ENCODE data around the gene HOXC5. TPM values are rescaled to one million over a fixed set of nuclear protein-coding genes. Genes with fewer than 3 reads are reported as not detected.

The HOXC5 gene
- polyA plus RNA-seq, 2 of the 4 experiments (the other 2 are of a cell fraction) = 0.41 to 0.98 TPM

DNA sequence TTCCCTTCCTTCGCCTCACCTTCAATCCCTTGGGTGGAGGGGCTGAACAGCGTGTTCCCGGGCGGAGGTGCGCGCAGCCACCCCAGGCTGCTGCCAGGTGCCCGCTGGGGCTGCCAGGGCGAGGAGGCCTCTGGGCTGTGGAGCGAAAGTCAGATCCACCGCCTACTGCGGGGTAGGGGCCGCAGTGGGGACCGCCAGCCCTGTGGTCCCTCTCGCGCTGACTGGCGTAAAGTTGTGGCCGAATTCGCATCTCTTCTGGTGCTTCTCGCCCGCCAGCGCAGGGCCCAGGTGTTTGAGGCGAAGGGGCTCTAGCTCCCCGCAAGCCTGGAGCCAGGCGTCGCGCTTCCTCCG, 13.9 kb downstream of the HOXC5 start:
- Histone ChIP-seq H3K4me1 (no peaks in the 10 kb centered on the region), H3K4me2 (no peak overlapping the region), H3K27ac (no peak overlapping the region), H3K9me3 (no peaks in the 10 kb centered on the region), H3K4me3 (no peak overlapping the region)
- WGBS (ENCODE audit: missing lambda C conversion rate) = 90% methylated on average over 27 of the region's 27 CpGs
- ChIA-PET CTCF (no interaction called here), POLR2A (no interaction called here)
- DNase-seq (ENCODE audit: low read depth in 1 of 2, low spot score in 1 of 2) (no peak), FAIRE-seq (no peak), ATAC-seq (no peak)
- TF ChIP-seq, protein P1, sequence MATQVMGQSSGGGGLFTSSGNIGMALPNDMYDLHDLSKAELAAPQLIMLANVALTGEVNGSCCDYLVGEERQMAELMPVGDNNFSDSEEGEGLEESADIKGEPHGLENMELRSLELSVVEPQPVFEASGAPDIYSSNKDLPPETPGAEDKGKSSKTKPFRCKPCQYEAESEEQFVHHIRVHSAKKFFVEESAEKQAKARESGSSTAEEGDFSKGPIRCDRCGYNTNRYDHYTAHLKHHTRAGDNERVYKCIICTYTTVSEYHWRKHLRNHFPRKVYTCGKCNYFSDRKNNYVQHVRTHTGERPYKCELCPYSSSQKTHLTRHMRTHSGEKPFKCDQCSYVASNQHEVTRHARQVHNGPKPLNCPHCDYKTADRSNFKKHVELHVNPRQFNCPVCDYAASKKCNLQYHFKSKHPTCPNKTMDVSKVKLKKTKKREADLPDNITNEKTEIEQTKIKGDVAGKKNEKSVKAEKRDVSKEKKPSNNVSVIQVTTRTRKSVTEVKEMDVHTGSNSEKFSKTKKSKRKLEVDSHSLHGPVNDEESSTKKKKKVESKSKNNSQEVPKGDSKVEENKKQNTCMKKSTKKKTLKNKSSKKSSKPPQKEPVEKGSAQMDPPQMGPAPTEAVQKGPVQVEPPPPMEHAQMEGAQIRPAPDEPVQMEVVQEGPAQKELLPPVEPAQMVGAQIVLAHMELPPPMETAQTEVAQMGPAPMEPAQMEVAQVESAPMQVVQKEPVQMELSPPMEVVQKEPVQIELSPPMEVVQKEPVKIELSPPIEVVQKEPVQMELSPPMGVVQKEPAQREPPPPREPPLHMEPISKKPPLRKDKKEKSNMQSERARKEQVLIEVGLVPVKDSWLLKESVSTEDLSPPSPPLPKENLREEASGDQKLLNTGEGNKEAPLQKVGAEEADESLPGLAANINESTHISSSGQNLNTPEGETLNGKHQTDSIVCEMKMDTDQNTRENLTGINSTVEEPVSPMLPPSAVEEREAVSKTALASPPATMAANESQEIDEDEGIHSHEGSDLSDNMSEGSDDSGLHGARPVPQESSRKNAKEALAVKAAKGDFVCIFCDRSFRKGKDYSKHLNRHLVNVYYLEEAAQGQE (IDR thresholded peaks at IDR 0.05) = no peak
- TF ChIP-seq CHD2 (IDR thresholded peaks at IDR 0.05; ENCODE audit: low read length, partially characterized antibody) (no peak), FOSB (CRISPR knock-in tag; IDR thresholded peaks at IDR 0.05) (no peak), RFX5 (IDR thresholded peaks at IDR 0.05) (no peak), GATA3 (IDR thresholded peaks at IDR 0.05; ENCODE audit: borderline replicate concordance) (no peak), MAZ (IDR thresholded peaks at IDR 0.05; ENCODE audit: borderline replicate concordance, low read depth, low read length) (no peak), POLR2AphosphoS2 (conservative IDR thresholded peaks at IDR 0.05; ENCODE audit: low read length) (no peak), BHLHE40 (IDR thresholded peaks at IDR 0.05; ENCODE audit: low read depth, low read length) (no peak), MAFK (IDR thresholded peaks at IDR 0.05; ENCODE audit: partially characterized antibody) (no peak), KDM5A (IDR thresholded peaks at IDR 0.05) (no peak), CHD4 (IDR thresholded peaks at IDR 0.05; ENCODE audit: borderline replicate concordance) (no peak)
- TF ChIP-seq, protein P2, sequence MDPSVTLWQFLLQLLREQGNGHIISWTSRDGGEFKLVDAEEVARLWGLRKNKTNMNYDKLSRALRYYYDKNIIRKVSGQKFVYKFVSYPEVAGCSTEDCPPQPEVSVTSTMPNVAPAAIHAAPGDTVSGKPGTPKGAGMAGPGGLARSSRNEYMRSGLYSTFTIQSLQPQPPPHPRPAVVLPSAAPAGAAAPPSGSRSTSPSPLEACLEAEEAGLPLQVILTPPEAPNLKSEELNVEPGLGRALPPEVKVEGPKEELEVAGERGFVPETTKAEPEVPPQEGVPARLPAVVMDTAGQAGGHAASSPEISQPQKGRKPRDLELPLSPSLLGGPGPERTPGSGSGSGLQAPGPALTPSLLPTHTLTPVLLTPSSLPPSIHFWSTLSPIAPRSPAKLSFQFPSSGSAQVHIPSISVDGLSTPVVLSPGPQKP (IDR thresholded peaks at IDR 0.05; ENCODE audit: low read depth, low read length) = no peak

DNA sequence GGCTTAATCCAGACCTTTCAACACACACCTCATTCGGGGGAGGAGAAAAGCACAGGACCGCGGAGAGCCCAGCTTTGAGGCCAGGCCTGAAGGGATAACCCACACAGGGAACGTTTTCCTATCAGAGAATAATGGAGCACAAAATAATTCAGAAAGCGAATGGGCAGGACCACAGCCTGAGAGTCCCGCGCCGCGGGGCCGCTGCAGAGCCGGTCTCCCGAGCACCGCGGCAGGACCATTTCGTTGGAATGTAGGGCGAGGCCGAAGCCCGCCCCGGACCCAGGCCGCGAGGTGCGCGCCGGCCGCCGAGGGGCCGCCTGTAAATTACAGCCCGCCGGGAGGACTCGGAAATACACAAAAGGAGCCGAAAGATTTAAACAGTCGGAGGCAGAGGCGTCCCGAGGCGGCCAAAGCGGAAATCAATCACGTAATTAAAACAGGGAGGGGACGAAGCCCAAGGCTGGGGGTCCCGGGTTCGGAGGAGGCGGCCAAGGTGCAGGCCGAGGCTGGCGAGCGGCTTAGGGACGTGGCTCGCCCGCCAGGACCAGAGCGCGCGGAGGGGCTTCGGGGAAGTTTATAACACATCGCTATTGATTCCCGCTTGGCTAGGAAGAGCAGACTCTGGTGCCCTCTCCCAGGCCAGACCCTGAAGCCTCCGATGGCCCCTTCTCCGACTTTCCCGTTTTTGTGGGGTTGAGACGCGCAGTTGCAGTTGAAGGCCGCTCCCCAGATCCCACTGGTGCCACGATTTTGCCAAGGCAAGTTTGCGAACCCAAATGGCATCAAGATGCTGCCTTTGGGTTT, 14.5 kb downstream of the HOXC5 start:
- Histone ChIP-seq H3K4me2 (no peak overlapping the region), H3K27ac (no peak overlapping the region), H3K4me3 (no peak overlapping the region), H3K4me1 (no peaks in the 10 kb centered on the region), H3K9me3 (no peaks in the 10 kb centered on the region)
- ChIA-PET POLR2A (no interaction called here), CTCF (no interaction called here)
- WGBS (ENCODE audit: missing lambda C conversion rate) = 89% methylated on average over 61 of the region's 61 CpGs
- DNase-seq (ENCODE audit: low read depth in 1 of 2, low spot score in 1 of 2) = no peak
- no peak for ATAC-seq
- FAIRE-seq = no peak
- TF ChIP-seq NR3C1 (IDR thresholded peaks at IDR 0.05) = no peak
- TF ChIP-seq FOSL2 (IDR thresholded peaks at IDR 0.05) = no peak
- no peak for TF ChIP-seq FOSL2 (CRISPR knock-in tag; IDR thresholded peaks at IDR 0.05)
- TF ChIP-seq ZC3H11A (IDR thresholded peaks at IDR 0.05) = no peak
- TF ChIP-seq HDAC2 (IDR thresholded peaks at IDR 0.05) = no peak
- no peak for TF ChIP-seq BHLHE40 (IDR thresholded peaks at IDR 0.05; ENCODE audit: low read depth, low read length)
- TF ChIP-seq HOXB5 (CRISPR knock-in tag; IDR thresholded peaks at IDR 0.05) = no peak
- TF ChIP-seq CBX8 (IDR thresholded peaks at IDR 0.05) = no peak
- no peak for TF ChIP-seq ZFP36 (IDR thresholded peaks at IDR 0.05; ENCODE audit: borderline replicate concordance, partially characterized antibody)
- TF ChIP-seq, protein P3, sequence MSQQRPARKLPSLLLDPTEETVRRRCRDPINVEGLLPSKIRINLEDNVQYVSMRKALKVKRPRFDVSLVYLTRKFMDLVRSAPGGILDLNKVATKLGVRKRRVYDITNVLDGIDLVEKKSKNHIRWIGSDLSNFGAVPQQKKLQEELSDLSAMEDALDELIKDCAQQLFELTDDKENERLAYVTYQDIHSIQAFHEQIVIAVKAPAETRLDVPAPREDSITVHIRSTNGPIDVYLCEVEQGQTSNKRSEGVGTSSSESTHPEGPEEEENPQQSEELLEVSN (IDR thresholded peaks at IDR 0.05; ENCODE audit: borderline replicate concordance, low read depth) = no peak
- no peak for TF ChIP-seq GATA3 (IDR thresholded peaks at IDR 0.05; ENCODE audit: borderline replicate concordance)
- no peak for TF ChIP-seq FOSB (CRISPR knock-in tag; IDR thresholded peaks at IDR 0.05)
- no peak for TF ChIP-seq FOXS1 (CRISPR knock-in tag; IDR thresholded peaks at IDR 0.05)
- TF ChIP-seq, protein P1 (IDR thresholded peaks at IDR 0.05) = no peak
- TF ChIP-seq SREBF2 (IDR thresholded peaks at IDR 0.05) = no peak
- TF ChIP-seq RCOR1 (IDR thresholded peaks at IDR 0.05; ENCODE audit: low read depth, low read length) = no peak
